ENCODE results near the gene POU2F3.

Gene POU2F3

DNA sequence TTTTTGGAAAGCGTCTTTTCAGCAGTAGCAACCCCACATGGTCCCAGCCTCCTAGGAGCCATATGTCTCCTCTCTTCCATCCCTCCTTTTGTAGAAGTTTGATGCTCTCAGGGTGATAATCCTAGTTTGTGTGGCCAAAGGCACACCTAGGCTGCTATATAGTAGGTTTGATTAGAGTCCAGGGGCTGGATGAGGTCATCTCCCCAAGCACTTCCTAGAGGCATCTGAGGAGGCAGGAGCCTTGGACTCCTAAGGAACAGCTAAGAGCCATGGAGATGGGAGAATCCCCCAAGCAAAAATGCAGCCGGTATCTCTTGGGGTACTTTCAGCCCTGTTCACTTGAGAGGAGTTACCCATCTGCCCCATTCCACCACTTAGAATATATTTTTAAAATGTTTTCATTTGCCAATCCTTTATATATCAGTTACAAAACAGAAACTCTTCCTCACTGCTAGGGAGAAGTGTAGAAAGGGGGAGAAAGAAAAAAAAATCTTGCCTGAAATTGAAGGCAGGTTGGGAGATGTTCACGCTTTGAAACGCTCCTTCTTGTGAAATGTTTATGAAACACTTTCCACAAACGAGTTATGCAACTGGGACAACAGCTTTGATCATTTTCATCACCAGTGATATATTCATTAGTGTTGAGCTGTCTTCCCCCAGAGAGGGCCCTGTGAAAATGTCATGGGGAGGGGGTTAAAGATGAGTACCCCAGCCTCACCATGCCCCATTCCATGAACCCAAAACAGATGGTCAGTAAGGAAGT lies 53.3 kb downstream of the POU2F3 start:
- Histone ChIP-seq H3K9me3 (ENCODE audit: control insufficient read depth in 1 of 2, low read length in 2 of 2) (peaks cover 0 to 3% of the 10 kb centered on the region in 2 donors), H3K27ac (ENCODE audit: low read length) (no peak overlapping the region), H3K4me1 (ENCODE audit: control insufficient read depth in 1 of 2, insufficient read depth in 2 of 2, low read length in 2 of 2) (no peaks in the 10 kb centered on the region), H3K4me3 (ENCODE audit: low read depth in 1 of 2, low read length in 2 of 2) (no peak overlapping the region), H3K27me3 (ENCODE audit: low read depth, low read length) (no peaks in the 10 kb centered on the region), H3K36me3 (ENCODE audit: control insufficient read depth in 1 of 2, insufficient read depth in 2 of 2, low read length in 2 of 2) (no peaks in the 10 kb centered on the region)

DNA sequence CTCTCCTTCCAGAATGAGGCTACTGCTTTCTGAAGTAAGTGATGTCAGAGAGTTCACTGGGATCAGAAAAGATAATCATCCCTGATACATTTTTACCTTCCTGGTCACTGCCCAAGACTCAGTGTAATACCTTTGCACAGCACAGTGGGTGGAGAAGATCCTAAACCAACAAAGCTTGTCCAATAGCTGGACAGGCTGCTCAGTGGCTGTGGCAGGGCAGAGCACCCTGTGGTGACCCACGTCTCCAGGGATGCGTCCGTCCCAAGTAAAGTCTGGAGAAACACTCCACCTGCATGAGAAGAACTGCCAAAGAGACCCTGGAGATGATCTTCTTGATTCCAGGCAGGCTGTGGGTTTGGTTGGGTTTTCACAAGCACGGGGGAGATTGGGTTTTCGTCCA lies 54.2 kb downstream of the POU2F3 start:
- Histone ChIP-seq H3K9me3 (ENCODE audit: control insufficient read depth in 1 of 2, low read length in 2 of 2) (peaks cover 0 to 3% of the 10 kb centered on the region in 2 donors), H3K4me1 (ENCODE audit: control insufficient read depth in 1 of 2, insufficient read depth in 2 of 2, low read length in 2 of 2) (no peaks in the 10 kb centered on the region), H3K36me3 (ENCODE audit: control insufficient read depth in 1 of 2, insufficient read depth in 2 of 2, low read length in 2 of 2) (no peaks in the 10 kb centered on the region), H3K27ac (ENCODE audit: low read length) (no peak overlapping the region), H3K4me3 (ENCODE audit: low read depth in 1 of 2, low read length in 2 of 2) (no peak overlapping the region), H3K27me3 (ENCODE audit: low read depth, low read length) (no peaks in the 10 kb centered on the region)

DNA sequence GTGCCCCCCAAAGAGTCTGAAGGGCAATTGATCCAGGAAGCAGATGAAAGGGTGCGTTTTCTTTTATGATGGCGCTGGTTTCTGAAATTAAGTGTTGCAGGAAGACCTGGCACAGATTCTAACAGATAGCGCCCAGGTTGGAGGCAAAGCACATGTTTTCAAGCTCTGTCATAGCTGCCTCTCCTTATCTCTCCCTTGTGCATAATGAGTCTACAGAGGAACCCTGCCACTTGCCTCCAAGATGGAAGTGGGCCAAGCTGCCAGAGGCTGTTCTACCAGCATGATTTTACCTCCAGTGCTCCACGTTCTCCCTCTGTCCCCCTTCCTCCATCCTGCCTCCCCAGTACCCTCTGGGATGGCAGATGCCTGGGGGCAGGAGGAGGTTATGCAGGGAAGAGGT lies 55.2 kb downstream of the POU2F3 start:
- H3K4me1 ChIP-seq (ENCODE audit: control insufficient read depth in 1 of 2, insufficient read depth in 2 of 2, low read length in 2 of 2), result peaks cover 4 to 5% of the 10 kb centered on the region in 2 donors
- H3K9me3 ChIP-seq (ENCODE audit: control insufficient read depth in 1 of 2, low read length in 2 of 2), result peaks cover 0 to 3% of the 10 kb centered on the region in 2 donors
- H3K4me3 ChIP-seq (ENCODE audit: low read depth in 1 of 2, low read length in 2 of 2), result no peak overlapping the region
- H3K36me3 ChIP-seq (ENCODE audit: control insufficient read depth in 1 of 2, insufficient read depth in 2 of 2, low read length in 2 of 2), result no peaks in the 10 kb centered on the region
- H3K27me3 ChIP-seq (ENCODE audit: low read depth, low read length), result no peaks in the 10 kb centered on the region
- H3K27ac ChIP-seq (ENCODE audit: low read length), result no peak overlapping the region

DNA sequence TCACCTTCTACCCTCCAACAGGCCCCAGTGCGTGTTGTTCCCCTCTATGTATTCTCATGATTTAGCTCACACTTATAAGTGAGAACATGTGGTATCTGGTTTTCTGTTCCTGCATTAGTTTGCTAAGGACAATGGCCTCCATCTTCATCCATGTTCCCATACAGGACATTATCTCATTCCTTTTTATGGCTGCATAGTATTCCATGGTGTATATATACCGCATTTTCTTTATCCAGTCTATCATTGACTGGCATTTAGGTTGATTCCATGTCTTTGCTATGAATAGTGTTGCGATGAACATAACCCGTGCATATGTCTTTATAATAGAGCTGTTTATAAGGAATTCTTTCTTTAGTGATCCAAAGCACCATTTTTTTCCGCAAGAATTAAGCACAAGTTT lies 56.6 kb downstream of the POU2F3 start:
- H3K27me3 ChIP-seq (ENCODE audit: low read depth, low read length), result no peaks in the 10 kb centered on the region

DNA sequence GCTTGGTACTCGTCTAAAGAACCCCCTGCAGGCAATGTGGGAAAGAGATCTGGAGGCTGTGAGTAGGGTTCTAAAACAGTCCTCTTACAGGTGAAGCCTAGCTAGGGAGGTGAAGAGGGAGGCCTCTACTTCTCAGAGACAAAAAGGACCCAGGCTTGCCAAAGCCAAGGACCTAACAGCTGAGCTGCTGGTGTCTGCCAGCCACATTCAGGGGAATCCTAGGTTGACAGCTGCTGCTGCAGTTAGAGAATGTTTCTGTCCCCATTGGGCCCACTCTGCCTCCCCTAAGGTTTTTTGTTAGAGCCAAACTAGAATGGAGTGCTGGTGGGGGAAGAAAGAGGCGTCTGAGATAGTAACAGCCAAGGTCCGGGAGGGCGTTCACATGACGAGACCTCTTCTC lies 58.5 kb downstream of the POU2F3 start:
- H3K36me3 ChIP-seq (ENCODE audit: control insufficient read depth in 1 of 2, insufficient read depth in 2 of 2, low read length in 2 of 2), result no peaks in the 10 kb centered on the region
- H3K4me3 ChIP-seq (ENCODE audit: low read depth in 1 of 2, low read length in 2 of 2), result no peak overlapping the region
- H3K4me1 ChIP-seq (ENCODE audit: control insufficient read depth in 1 of 2, insufficient read depth in 2 of 2, low read length in 2 of 2), result peaks cover 4 to 8% of the 10 kb centered on the region in 2 donors
- no peaks in the 10 kb centered on the region for H3K27me3 ChIP-seq (ENCODE audit: low read depth, low read length)
- peaks cover 0 to 3% of the 10 kb centered on the region in 2 donors for H3K9me3 ChIP-seq (ENCODE audit: control insufficient read depth in 1 of 2, low read length in 2 of 2)
- no peak overlapping the region for H3K27ac ChIP-seq (ENCODE audit: low read length)

More for the DNA sequence above, 56.6 kb downstream of the POU2F3 start:
- H3K4me3 ChIP-seq (ENCODE audit: low read depth in 1 of 2, low read length in 2 of 2), result no peak overlapping the region
- no peaks in the 10 kb centered on the region for H3K36me3 ChIP-seq (ENCODE audit: control insufficient read depth in 1 of 2, insufficient read depth in 2 of 2, low read length in 2 of 2)
- H3K9me3 ChIP-seq (ENCODE audit: control insufficient read depth in 1 of 2, low read length in 2 of 2), result peaks cover 0 to 3% of the 10 kb centered on the region in 2 donors
- no peak overlapping the region for H3K27ac ChIP-seq (ENCODE audit: low read length)
- peaks cover 4 to 8% of the 10 kb centered on the region in 2 donors for H3K4me1 ChIP-seq (ENCODE audit: control insufficient read depth in 1 of 2, insufficient read depth in 2 of 2, low read length in 2 of 2)

DNA sequence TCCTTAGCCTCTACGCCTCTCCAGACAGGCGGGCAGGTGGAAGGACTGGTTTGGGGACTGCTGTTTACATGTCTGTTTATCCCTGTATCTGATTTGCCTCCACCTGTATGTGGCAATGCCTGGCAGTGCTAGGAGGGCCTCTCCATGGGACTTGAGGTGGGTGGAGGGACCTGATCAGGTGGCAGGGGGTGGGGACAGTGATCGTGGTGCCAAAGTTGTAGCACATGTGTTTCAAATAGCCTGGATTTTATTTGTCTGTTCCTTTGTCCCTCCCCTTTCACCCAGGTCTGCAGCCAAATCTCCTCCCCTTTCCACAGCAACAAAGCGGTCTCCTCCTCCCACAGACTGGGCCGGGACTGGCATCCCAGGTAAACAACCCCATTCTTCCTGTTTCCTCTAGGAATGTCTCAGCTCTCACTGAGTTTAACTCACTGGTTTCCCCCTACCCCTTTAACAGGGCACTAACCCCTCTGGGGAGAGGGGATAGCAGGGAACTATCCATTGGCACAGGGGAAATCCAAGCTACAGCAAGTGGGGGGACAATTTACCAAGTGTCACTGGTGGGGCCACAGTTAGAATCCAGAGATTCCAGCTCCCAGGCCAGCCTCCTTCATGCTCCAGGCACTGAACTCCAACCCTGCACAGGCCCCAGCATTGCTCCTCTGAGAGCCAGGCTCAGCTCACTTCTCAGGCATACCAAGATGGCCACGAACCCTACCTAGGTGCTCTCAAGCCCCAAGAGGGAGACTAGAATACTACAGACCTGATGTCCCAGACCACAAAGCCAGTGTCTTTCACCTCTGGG lies 62.3 kb downstream of the POU2F3 start:
- H3K27me3 ChIP-seq (ENCODE audit: low read depth, low read length), result no peaks in the 10 kb centered on the region
- no peak overlapping the region for H3K27ac ChIP-seq (ENCODE audit: low read length)
- peaks cover 4 to 8% of the 10 kb centered on the region in 2 donors for H3K4me1 ChIP-seq (ENCODE audit: control insufficient read depth in 1 of 2, insufficient read depth in 2 of 2, low read length in 2 of 2)
- H3K9me3 ChIP-seq (ENCODE audit: control insufficient read depth in 1 of 2, low read length in 2 of 2), result no peaks in the 10 kb centered on the region
- H3K36me3 ChIP-seq (ENCODE audit: control insufficient read depth in 1 of 2, insufficient read depth in 2 of 2, low read length in 2 of 2), result no peaks in the 10 kb centered on the region
- no peak overlapping the region for H3K4me3 ChIP-seq (ENCODE audit: low read depth in 1 of 2, low read length in 2 of 2)

DNA sequence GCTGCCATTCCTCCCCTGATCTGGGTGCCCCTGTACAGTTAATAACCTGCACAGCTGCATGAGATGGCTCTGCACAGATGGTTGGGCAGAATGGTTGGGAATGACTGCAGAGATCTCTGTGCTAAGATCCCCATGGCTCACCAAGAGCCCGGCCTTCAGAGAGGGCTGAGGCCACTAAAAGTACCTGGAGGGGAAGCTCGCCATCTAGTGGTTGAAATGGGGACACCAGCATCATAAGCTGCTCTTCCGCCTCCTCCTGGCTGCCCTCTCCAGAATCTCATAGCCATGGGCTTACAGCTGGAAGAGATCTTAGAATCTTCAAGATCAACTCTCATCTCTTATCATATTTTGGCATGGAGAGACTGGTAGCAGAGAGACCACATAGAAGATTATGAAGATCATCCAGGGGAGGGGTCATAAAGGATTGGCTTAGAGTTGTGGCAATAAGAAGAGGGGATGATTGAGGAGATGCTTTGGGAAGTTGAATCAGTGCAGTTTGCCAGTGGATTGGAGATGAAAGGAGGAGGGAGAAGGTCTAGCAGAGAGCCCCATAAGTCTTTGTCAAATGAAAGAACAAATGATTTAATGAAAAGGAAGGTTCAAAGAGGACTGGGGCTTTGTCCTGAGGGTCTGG lies 63.2 kb downstream of the POU2F3 start:
- H3K27me3 ChIP-seq (ENCODE audit: low read depth, low read length), result no peaks in the 10 kb centered on the region
- H3K4me3 ChIP-seq (ENCODE audit: low read depth in 1 of 2, low read length in 2 of 2), result no peak overlapping the region
- H3K4me1 ChIP-seq (ENCODE audit: control insufficient read depth in 1 of 2, insufficient read depth in 2 of 2, low read length in 2 of 2), result peaks cover 4 to 8% of the 10 kb centered on the region in 2 donors
- H3K36me3 ChIP-seq (ENCODE audit: control insufficient read depth in 1 of 2, insufficient read depth in 2 of 2, low read length in 2 of 2), result no peaks in the 10 kb centered on the region
- H3K27ac ChIP-seq (ENCODE audit: low read length), result no peak overlapping the region
- no peaks in the 10 kb centered on the region for H3K9me3 ChIP-seq (ENCODE audit: control insufficient read depth in 1 of 2, low read length in 2 of 2)

DNA sequence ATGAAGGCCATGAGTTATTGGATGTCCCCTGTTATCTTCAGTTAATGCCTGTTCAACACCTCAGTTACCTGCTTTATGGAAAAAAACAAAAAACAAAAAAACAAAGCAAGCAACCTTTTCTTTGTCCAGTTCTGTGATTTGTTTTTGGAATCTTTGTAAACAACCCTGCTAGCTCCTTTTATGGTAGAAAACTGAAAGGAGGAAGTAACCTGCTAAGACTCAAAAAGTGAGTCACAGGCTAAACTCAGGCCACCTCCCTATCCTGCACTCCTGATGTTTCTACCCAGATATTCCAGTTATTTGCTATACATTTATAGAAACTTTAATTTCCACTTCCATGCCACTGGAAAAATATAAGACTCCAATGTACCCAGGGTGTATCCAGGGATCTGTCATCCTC lies 64.6 kb downstream of the POU2F3 start:
- peaks cover 4 to 8% of the 10 kb centered on the region in 2 donors for H3K4me1 ChIP-seq (ENCODE audit: control insufficient read depth in 1 of 2, insufficient read depth in 2 of 2, low read length in 2 of 2)
- H3K9me3 ChIP-seq (ENCODE audit: control insufficient read depth in 1 of 2, low read length in 2 of 2), result no peaks in the 10 kb centered on the region
- no peaks in the 10 kb centered on the region for H3K27me3 ChIP-seq (ENCODE audit: low read depth, low read length)
- no peak overlapping the region for H3K27ac ChIP-seq (ENCODE audit: low read length)
- H3K4me3 ChIP-seq (ENCODE audit: low read depth in 1 of 2, low read length in 2 of 2), result no peak overlapping the region
- no peaks in the 10 kb centered on the region for H3K36me3 ChIP-seq (ENCODE audit: control insufficient read depth in 1 of 2, insufficient read depth in 2 of 2, low read length in 2 of 2)

DNA sequence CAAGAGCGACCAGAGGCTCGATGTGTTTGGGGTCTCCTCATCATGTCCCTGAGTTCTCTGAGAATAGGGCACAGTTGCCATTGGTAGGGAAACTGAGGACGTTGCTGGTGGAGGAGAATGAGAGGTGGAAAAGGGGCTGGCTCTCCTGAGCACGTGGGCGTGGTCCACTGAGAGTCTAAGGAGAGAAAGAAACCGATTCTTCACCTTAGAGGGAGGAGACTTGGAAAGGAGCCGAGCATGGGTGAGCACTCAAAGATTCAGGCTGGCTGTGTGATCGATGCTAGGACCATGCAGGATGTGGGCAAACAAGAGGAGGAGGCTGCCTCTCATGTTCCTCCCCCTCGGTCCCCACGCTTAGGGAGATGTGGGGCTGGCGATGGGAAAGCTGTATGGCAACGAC lies 65.3 kb downstream of the POU2F3 start:
- no peak overlapping the region for H3K27ac ChIP-seq (ENCODE audit: low read length)
- H3K9me3 ChIP-seq (ENCODE audit: control insufficient read depth in 1 of 2, low read length in 2 of 2), result no peaks in the 10 kb centered on the region
- peaks cover 0 to 1% of the 10 kb centered on the region in 2 donors for H3K4me1 ChIP-seq (ENCODE audit: control insufficient read depth in 1 of 2, insufficient read depth in 2 of 2, low read length in 2 of 2)
- H3K27me3 ChIP-seq (ENCODE audit: low read depth, low read length), result no peaks in the 10 kb centered on the region
- no peaks in the 10 kb centered on the region for H3K36me3 ChIP-seq (ENCODE audit: control insufficient read depth in 1 of 2, insufficient read depth in 2 of 2, low read length in 2 of 2)
- H3K4me3 ChIP-seq (ENCODE audit: low read depth in 1 of 2, low read length in 2 of 2), result no peak overlapping the region

DNA sequence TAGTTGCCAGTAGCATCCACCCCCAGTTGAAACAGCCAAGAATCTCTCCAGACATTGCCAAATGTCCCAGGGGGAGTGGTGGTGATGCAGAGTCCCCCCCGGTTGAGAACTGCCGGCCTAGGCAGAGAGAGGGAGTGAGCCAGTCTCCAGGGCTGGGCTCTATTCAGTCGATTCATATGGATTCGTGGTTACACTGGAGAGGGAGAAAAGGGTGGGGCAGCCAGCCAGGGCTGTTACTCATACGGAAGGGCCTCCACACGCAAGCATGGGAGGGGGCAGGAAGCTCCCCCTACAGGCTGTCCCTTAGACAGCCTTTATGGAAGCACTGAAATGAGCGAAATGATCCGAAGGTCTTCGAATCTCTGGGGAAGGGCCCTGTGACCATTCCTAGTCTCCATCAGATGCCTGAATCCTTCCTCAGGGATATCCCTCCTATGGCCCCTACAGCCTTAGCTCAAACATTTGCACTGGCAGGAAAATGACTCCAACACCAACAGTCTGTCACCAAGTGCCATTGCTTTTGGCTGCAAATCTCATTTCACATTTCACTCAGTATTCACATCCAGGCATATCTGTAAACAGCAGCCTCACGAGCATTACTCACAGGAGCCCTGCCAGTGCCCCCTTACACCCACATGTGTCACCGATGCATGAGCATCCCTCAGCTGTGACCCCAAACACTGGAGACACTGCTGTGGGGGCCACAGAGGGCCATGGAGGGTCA lies 66.7 kb downstream of the POU2F3 start:
- Histone ChIP-seq H3K4me3 (ENCODE audit: low read depth in 1 of 2, low read length in 2 of 2) (no peak overlapping the region), H3K27ac (ENCODE audit: low read length) (no peak overlapping the region), H3K36me3 (ENCODE audit: control insufficient read depth in 1 of 2, insufficient read depth in 2 of 2, low read length in 2 of 2) (no peaks in the 10 kb centered on the region), H3K9me3 (ENCODE audit: control insufficient read depth in 1 of 2, low read length in 2 of 2) (no peaks in the 10 kb centered on the region), H3K4me1 (ENCODE audit: control insufficient read depth in 1 of 2, insufficient read depth in 2 of 2, low read length in 2 of 2) (no peaks in the 10 kb centered on the region), H3K27me3 (ENCODE audit: low read depth, low read length) (no peaks in the 10 kb centered on the region)

DNA sequence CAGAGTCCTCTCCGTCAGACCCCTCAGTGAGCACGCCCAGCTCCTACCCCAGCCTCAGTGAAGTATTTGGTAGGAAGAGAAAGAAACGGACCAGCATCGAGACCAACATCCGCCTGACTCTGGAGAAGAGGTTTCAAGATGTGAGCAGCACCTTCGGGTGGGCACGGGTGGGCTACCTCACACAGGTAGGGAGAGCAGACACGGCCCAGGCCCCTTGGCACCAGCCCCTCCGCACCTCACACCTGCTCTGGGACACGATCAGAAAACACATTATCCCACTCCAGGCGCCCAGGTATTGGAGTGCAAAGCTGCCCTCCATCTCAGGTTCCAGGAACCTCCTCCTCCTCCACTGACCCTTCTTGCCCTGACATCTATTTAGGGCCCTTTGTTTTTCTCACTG lies 67.5 kb downstream of the POU2F3 start:
- Histone ChIP-seq H3K27me3 (ENCODE audit: low read depth, low read length) (no peaks in the 10 kb centered on the region), H3K9me3 (ENCODE audit: control insufficient read depth in 1 of 2, low read length in 2 of 2) (no peaks in the 10 kb centered on the region), H3K4me1 (ENCODE audit: control insufficient read depth in 1 of 2, insufficient read depth in 2 of 2, low read length in 2 of 2) (no peaks in the 10 kb centered on the region), H3K4me3 (ENCODE audit: low read depth in 1 of 2, low read length in 2 of 2) (no peak overlapping the region), H3K27ac (ENCODE audit: low read length) (no peak overlapping the region), H3K36me3 (ENCODE audit: control insufficient read depth in 1 of 2, insufficient read depth in 2 of 2, low read length in 2 of 2) (no peaks in the 10 kb centered on the region)
